ENCODE measurements around the gene WDR90. TPM values are rescaled to one million over a fixed set of nuclear protein-coding genes. Genes with fewer than 3 reads are reported as not detected.

WDR90 gene
- total and polyA plus RNA-seq, 10 of the 15 experiments (the other 5 are each of a cell fraction or from before 2014, with no cell fraction given) = 2.0 to 65.0 (median 16.7) TPM

DNA sequence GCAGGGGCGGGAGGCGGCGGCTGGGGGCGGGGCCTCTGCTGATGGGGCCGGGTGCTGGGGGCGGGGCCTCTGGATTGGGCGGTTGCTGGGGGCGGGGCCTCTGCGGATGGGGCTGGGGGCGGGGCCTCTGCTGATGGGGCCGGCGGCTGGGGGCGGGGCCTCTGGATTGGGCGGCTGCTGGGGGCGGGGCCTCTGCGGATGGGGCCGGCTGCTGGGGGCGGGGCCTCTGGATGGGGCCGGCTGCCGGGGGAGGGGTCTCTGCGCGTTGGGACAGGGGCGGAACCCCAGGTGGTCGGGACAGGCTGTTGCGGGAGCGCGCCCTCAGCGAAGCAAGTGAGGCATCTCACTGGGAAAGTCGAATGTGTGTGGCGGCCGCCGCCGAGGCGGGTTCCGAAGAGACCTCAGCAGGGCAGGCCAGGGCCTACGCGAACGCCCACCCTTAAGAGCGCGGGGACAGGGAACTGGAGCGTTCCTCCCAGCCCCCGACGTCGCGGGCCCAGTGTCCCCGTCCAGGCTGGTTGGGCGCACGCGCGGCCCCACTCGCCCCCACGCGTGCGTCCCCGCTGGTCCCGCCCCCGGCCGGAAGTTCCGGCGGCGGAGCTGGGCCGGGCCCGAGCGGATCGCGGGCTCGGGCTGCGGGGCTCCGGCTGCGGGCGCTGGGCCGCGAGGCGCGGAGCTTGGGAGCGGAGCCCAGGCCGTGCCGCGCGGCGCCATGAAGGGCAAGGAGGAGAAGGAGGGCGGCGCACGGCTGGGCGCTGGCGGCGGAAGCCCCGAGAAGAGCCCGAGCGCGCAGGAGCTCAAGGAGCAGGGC, 30.9 kb downstream of the WDR90 start, which contains the start of gene STUB1 (continued):
- TF ChIP-seq BRCA1 (IDR thresholded peaks at IDR 0.05; ENCODE audit: low read depth, low read length) (no peak), RBBP5 (conservative IDR thresholded peaks at IDR 0.05) (no peak), KDM1A (IDR thresholded peaks at IDR 0.05; ENCODE audit: borderline replicate concordance) (no peak), ZNF622 (IDR thresholded peaks at IDR 0.05) (no peak), TCF12 (IDR thresholded peaks at IDR 0.05; ENCODE audit: low read depth, low read length) (peak; percentile 28; the same call in 1 of the 2 replicates), STAT3 (IDR thresholded peaks at IDR 0.05; ENCODE audit: low read depth, low read length) (no peak), RELA (IDR thresholded peaks at IDR 0.05; ENCODE audit: borderline replicate concordance, partially characterized antibody) (no peak), ZBTB33 (IDR thresholded peaks at IDR 0.05) (no peak), CHD1 (IDR thresholded peaks at IDR 0.05; ENCODE audit: low read depth, low read length) (no peak), PAX5 (IDR thresholded peaks at IDR 0.05; ENCODE audit: borderline replicate concordance, low read depth, low read length) (no peak), RAD21 (IDR thresholded peaks at IDR 0.05; ENCODE audit: insufficient read depth, low read depth, low read length) (no peak), CREB1 (IDR thresholded peaks at IDR 0.05; ENCODE audit: low read depth) (0 out of 2 replicates have a peak, but pooled peaks have one; percentile 5), NFXL1 (IDR thresholded peaks at IDR 0.05; ENCODE audit: borderline replicate concordance) (0 out of 2 replicates have a peak, but pooled peaks have one; percentile 26), POU2F2 (IDR thresholded peaks at IDR 0.05; ENCODE audit: borderline replicate concordance, low read depth, low read length) (peak; percentile 32; the same call in 1 of the 3 replicates), EGR1 (IDR thresholded peaks at IDR 0.05; ENCODE audit: borderline replicate concordance in 1 of 2, low read depth in 2 of 2, low read length in 2 of 2) (peak in 1 of 2 experiments; percentile 82; a peak in 2 of 3 replicates), CBX3 (IDR thresholded peaks at IDR 0.05; ENCODE audit: borderline replicate concordance, low read depth) (no peak), HCFC1 (IDR thresholded peaks at IDR 0.05; ENCODE audit: low read length) (no peak; the same call in 1 of the 2 replicates), BMI1 (IDR thresholded peaks at IDR 0.05; ENCODE audit: borderline replicate concordance) (no peak), SP1 (IDR thresholded peaks at IDR 0.05; ENCODE audit: low read depth, low read length) (peak; percentile 54), CHD4 (IDR thresholded peaks at IDR 0.05) (no peak), ZBED1 (IDR thresholded peaks at IDR 0.05; ENCODE audit: borderline replicate concordance) (no peak), NBN (IDR thresholded peaks at IDR 0.05) (peak; percentile 45; the same call in 1 of the 2 replicates), WRNIP1 (IDR thresholded peaks at IDR 0.05; ENCODE audit: borderline replicate concordance, low read depth, low read length) (no peak), NKRF (conservative IDR thresholded peaks at IDR 0.05) (peak; percentile 81)
- TF ChIP-seq, protein P1, sequence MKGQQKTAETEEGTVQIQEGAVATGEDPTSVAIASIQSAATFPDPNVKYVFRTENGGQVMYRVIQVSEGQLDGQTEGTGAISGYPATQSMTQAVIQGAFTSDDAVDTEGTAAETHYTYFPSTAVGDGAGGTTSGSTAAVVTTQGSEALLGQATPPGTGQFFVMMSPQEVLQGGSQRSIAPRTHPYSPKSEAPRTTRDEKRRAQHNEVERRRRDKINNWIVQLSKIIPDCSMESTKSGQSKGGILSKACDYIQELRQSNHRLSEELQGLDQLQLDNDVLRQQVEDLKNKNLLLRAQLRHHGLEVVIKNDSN (IDR thresholded peaks at IDR 0.05; ENCODE audit: borderline replicate concordance, extremely low read length, insufficient read depth, low read depth, low read length) = no peak
- TF ChIP-seq, protein P2, sequence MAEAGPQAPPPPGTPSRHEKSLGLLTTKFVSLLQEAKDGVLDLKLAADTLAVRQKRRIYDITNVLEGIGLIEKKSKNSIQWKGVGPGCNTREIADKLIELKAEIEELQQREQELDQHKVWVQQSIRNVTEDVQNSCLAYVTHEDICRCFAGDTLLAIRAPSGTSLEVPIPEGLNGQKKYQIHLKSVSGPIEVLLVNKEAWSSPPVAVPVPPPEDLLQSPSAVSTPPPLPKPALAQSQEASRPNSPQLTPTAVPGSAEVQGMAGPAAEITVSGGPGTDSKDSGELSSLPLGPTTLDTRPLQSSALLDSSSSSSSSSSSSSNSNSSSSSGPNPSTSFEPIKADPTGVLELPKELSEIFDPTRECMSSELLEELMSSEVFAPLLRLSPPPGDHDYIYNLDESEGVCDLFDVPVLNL (IDR thresholded peaks at IDR 0.05; ENCODE audit: low read depth, low read length) = no peak
